Measurements from ENCODE around the gene GIN1.

GRCh38 chr5:103089272-103089671 lies 30.7 kb downstream of the GIN1 start:
- no peak for TF ChIP-seq EP300 (IDR thresholded peaks at IDR 0.05)
- no peak for TF ChIP-seq CTCF (IDR thresholded peaks at IDR 0.05)
- TF ChIP-seq POLR2A (IDR thresholded peaks at IDR 0.05), result no peak
- TF ChIP-seq POLR2AphosphoS5 (IDR thresholded peaks at IDR 0.05), result no peak
